Endodermal cell (in vitro differentiated cells): ENCODE measurements around the gene SLC36A3. TPM values are rescaled to one million over a fixed set of nuclear protein-coding genes. Genes with fewer than 3 reads are reported as not detected.

Source experiments
- DNase-seq: peaks from one replicate; pipeline ENCODE4 v3.0.0-alpha.2; 2017
- H3K27ac ChIP-seq: 2 replicates; pipeline ENCODE4 v1.5.1; 2013; ENCODE audit warnings: mild to moderate bottlenecking, low read depth, low read length, moderate library complexity
- H3K27me3 ChIP-seq: 2 replicates; pipeline ENCODE4 v1.6.1; 2013; ENCODE audit warnings: mild to moderate bottlenecking, low read length, moderate library complexity; ENCODE audit not compliant: insufficient read depth, control insufficient read depth, poor library complexity, severe bottlenecking
- H3K36me3 ChIP-seq: 2 replicates; pipeline ENCODE4 v1.7.0; 2013; ENCODE audit warnings: mild to moderate bottlenecking, low read length, moderate library complexity; ENCODE audit not compliant: control insufficient read depth, insufficient read depth
- H3K4me1 ChIP-seq: one replicate; pipeline ENCODE4 v1.7.0; 2013; ENCODE audit warnings: low read length; ENCODE audit not compliant: control insufficient read depth, insufficient read depth
- H3K4me3 ChIP-seq: 2 replicates; pipeline ENCODE4 v1.5.1; 2013; ENCODE audit warnings: mild to moderate bottlenecking, low read length, moderate library complexity
- H3K9ac ChIP-seq: 2 replicates; pipeline ENCODE4 v1.6.1; 2013; ENCODE audit warnings: mild to moderate bottlenecking, low read length, moderate library complexity; ENCODE audit not compliant: poor library complexity, severe bottlenecking; ENCODE audit errors: extremely low read depth
- H3K9me3 ChIP-seq: 2 replicates; pipeline ENCODE4 v1.6.1; 2013; ENCODE audit warnings: mild to moderate bottlenecking, low read length, moderate library complexity; ENCODE audit not compliant: control insufficient read depth
- H3K27ac Mint-ChIP-seq: 2 replicates; pipeline ENCODE4 v1.8.0; 2020; ENCODE audit warnings: mixed read lengths
- H3K27me3 Mint-ChIP-seq: 2 replicates; pipeline ENCODE4 v1.8.0; 2021; ENCODE audit warnings: mild to moderate bottlenecking, mixed read lengths; ENCODE audit not compliant: insufficient read depth
- H3K36me3 Mint-ChIP-seq: 2 replicates; pipeline ENCODE4 v1.8.0; 2020; ENCODE audit warnings: low read depth, mixed read lengths
- H3K4me1 Mint-ChIP-seq: 2 replicates; pipeline ENCODE4 v1.8.0; 2020; ENCODE audit warnings: mixed read lengths
- H3K4me3 Mint-ChIP-seq: 2 replicates; pipeline ENCODE4 v1.8.0; 2020; ENCODE audit warnings: mild to moderate bottlenecking, moderate library complexity, mixed read lengths
- H3K9me3 Mint-ChIP-seq: 2 replicates; pipeline ENCODE4 v1.8.0; 2020; ENCODE audit warnings: mild to moderate bottlenecking, mixed read lengths
- WGBS, 2 experiments: methylation state at CpG; one replicate each; pipeline versions ENCODE4 v1.1.5 to v1.1.7; 2013; ENCODE audit warnings: missing lambda C conversion rate in 2 of 2, mixed read lengths in 1 of 2; ENCODE audit not compliant: insufficient coverage in 1 of 2, insufficient read length in 1 of 2; 5-methylcytosine and 5-hydroxymethylcytosine counted together
- total RNA-seq, 2 donors: library from RNA; stranded (reverse); fragmentation: NEBNext Ultra II Directional in 1 of 2; extraction: Animal tissue kit (Norgen Biotek cat#: 25700) in 1 of 2; gene quantifications; 2 replicates in 1 of 2; 3 replicates in 1 of 2; pipeline ENCODE4 v1.2.1, GENCODE V29; 2021
- TF ChIP-seq, protein P1 (sequence below): fragments of 200-600 bp; sonication (generic); conservative IDR thresholded peaks from 2 replicates; pipeline ENCODE4 v1.5.0; 2021; ENCODE audit warnings: antibody characterized with exemption, mild to moderate bottlenecking

Gene SLC36A3
- total RNA-seq, 2 donors from 2014 or later: not detected

- H3K27me3 Mint-ChIP-seq: peaks cover 2% of the 10 kb centered on the region
- Histone ChIP-seq H3K4me1 (no peaks in the 10 kb centered on the region), H3K27ac (no peak overlapping the region), H3K4me3 (no peak overlapping the region), H3K36me3 (peaks cover 5% of the 10 kb centered on the region), H3K9me3 (no peaks in the 10 kb centered on the region), H3K9ac (no peak overlapping the region), H3K27me3 (no peaks in the 10 kb centered on the region)
- DNase-seq: no peak
- H3K4me3 Mint-ChIP-seq: no peak overlapping the region
- H3K36me3 Mint-ChIP-seq: no peaks in the 10 kb centered on the region
- H3K9me3 Mint-ChIP-seq: no peaks in the 10 kb centered on the region
- no peak overlapping the region for H3K27ac Mint-ChIP-seq
- H3K4me1 Mint-ChIP-seq: no peaks in the 10 kb centered on the region
- TF ChIP-seq, protein P1, sequence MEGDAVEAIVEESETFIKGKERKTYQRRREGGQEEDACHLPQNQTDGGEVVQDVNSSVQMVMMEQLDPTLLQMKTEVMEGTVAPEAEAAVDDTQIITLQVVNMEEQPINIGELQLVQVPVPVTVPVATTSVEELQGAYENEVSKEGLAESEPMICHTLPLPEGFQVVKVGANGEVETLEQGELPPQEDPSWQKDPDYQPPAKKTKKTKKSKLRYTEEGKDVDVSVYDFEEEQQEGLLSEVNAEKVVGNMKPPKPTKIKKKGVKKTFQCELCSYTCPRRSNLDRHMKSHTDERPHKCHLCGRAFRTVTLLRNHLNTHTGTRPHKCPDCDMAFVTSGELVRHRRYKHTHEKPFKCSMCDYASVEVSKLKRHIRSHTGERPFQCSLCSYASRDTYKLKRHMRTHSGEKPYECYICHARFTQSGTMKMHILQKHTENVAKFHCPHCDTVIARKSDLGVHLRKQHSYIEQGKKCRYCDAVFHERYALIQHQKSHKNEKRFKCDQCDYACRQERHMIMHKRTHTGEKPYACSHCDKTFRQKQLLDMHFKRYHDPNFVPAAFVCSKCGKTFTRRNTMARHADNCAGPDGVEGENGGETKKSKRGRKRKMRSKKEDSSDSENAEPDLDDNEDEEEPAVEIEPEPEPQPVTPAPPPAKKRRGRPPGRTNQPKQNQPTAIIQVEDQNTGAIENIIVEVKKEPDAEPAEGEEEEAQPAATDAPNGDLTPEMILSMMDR: no peak
These were observed 28.9 kb downstream of the SLC36A3 start for GRCh38 chr5:151274666-151275065.

DNA sequence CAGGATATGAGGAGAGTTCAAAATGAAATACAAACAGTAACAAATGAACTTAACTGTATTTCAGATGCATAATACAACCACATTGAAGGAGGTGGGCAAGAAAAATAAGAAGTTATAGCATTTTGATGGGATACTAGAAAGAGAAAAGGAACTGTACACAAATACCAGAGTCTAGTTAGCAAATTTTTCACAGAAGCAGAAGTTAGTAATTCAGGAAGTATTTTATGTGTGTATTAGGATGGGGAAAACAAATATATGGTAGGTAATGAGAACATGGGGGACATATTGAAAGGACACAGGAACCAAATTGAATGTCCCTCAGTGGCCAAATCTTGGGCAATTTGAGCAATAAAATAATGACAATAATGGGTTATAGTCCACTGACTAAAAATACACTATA is 32.2 kb downstream of the SLC36A3 start:
- Histone ChIP-seq H3K4me3 (no peak overlapping the region), H3K9me3 (no peaks in the 10 kb centered on the region), H3K27me3 (no peaks in the 10 kb centered on the region), H3K36me3 (peaks cover 21% of the 10 kb centered on the region), H3K9ac (no peak overlapping the region), H3K4me1 (no peaks in the 10 kb centered on the region), H3K27ac (no peak overlapping the region)
- peaks cover 22% of the 10 kb centered on the region for H3K36me3 Mint-ChIP-seq
- H3K27ac Mint-ChIP-seq: no peak overlapping the region
- no peaks in the 10 kb centered on the region for H3K9me3 Mint-ChIP-seq
- TF ChIP-seq, protein P1: no peak
- no peak for DNase-seq
- H3K4me1 Mint-ChIP-seq: peaks cover 5% of the 10 kb centered on the region
- peaks cover 2% of the 10 kb centered on the region for H3K27me3 Mint-ChIP-seq
- H3K4me3 Mint-ChIP-seq: no peak overlapping the region

DNA sequence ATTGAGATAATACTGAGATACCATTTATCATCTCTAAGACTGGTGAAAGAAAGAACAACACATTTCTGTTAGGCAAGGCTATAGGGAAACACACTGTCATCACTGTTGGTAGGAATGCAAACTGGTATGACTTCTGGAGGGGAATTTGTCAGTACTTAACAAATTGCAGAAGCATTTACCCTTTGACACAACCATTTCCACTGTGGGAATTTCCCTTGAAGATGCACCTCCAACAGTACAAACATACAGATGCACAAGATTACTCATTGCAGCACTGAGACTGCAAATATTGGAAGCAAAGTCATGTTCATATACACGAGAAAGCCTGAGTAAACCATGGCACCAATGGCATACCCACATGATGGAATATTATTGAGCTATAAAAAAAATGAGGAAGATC is 33.0 kb downstream of the SLC36A3 start:
- 83 to 96% methylated on average over 1 of the region's 1 CpG for WGBS, 2 experiments
- H3K9me3 ChIP-seq: no peaks in the 10 kb centered on the region
- no peak overlapping the region for H3K27ac ChIP-seq
- Mint-ChIP-seq H3K9me3 (no peaks in the 10 kb centered on the region), H3K36me3 (peaks cover 27% of the 10 kb centered on the region), H3K4me3 (no peak overlapping the region), H3K4me1 (peaks cover 5% of the 10 kb centered on the region), H3K27me3 (no peaks in the 10 kb centered on the region), H3K27ac (no peak overlapping the region)
- H3K4me1 ChIP-seq: no peaks in the 10 kb centered on the region
- DNase-seq: no peak
- H3K36me3 ChIP-seq: peaks cover 23% of the 10 kb centered on the region
- H3K9ac ChIP-seq: no peak overlapping the region
- TF ChIP-seq, protein P1: no peak
- no peak overlapping the region for H3K4me3 ChIP-seq
- H3K27me3 ChIP-seq: no peaks in the 10 kb centered on the region
